DMS 273 treated with DMSO at 0.1 percent for 48 hours (cell line): ENCODE data around the gene KRT26.

Source experiments
- DNase-seq: peaks from one replicate; lab custom pipeline; 2025; lab: John Stamatoyannopoulos, UW

Gene KRT26

GRCh38 chr17:40726919-40727318 is 45.1 kb downstream of the KRT26 start:
- DNase-seq: no peak

DNA sequence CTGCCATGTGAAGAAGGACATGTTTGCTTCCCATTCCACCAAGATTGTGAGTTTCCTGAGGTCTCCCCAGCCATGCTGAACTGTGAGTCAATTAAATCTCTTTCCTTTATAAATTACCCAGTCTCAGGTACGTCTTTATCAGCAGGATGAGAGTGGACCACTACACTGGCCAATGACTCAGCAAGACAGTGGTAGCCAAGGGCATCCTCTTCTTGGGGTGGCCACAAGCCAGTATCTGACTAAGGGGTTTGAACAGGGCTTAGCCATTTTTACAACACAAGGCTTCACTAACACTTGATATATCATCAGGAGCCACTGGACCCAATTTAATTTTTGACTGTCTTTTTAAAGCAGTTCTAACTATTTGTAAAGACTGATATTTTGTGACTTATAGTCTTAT is 47.3 kb downstream of the KRT26 start:
- no peak for DNase-seq

GRCh38 chr17:40722241-40722640 is 49.8 kb downstream of the KRT26 start:
- DNase-seq: no peak

GRCh38 chr17:40720899-40721298 is 51.1 kb downstream of the KRT26 start:
- DNase-seq: no peak

GRCh38 chr17:40718930-40719329 is 53.1 kb downstream of the KRT26 start:
- no peak for DNase-seq

DNA sequence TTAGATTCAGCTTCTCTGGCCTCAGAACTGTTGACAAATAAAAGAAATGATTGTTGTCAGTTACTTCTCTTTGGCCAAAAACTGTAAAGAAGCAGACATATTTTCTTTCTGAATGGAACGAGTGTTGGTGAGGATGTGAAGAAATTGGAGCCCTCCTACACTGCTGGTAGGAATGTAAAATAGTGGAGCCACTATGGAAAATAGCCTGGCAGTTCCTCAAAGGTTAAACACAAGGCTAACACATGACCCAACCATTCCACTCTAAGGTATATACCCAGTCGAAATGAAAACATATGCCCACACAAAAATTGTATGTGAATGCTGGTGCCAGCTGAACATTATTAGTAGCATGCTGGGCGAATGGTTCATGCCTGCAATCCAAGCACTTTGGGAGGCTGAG is 54.2 kb downstream of the KRT26 start:
- no peak for DNase-seq
